ENCODE results near the gene TENM4.

DNA sequence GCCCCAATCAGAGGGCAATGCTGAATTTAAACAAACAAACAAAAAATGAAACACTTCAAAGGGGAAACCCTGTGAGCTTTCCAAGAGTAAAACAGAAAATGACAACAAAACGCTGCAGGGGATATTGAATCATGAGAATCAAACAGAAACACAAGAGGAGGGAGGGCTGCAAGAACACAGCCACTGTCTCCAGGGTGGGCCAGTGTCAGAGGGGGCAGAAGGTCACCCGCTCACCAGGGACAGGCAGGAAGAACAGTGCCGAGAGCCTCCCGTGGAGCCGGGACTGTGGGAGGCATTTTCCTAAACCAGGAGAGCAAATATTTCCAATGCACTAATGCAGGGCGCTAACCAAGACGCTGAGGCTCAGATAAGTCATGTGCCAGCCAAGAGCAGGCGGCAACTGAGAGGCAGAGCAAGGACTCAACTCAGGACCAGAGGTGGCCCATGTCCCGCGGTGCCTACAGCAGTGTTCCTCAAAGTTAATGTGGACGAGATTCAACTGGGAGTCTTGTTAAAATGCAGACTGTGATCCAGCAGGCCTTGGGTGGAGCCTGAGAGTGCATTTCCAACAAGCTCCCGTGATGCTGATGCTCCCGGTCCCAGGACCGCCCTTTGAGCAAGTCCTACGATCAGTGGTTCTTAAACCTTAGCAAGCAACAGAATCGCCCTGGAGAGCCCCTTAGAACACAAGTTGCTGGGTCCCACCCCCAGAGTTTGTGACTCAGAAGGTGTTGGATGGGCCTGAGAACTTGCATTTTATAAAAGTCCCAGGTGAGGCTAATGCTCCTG lies 197.2 kb downstream of the TENM4 start:
- no peak for TF ChIP-seq POLR2A (IDR thresholded peaks at IDR 0.05)
- TF ChIP-seq, protein P1, sequence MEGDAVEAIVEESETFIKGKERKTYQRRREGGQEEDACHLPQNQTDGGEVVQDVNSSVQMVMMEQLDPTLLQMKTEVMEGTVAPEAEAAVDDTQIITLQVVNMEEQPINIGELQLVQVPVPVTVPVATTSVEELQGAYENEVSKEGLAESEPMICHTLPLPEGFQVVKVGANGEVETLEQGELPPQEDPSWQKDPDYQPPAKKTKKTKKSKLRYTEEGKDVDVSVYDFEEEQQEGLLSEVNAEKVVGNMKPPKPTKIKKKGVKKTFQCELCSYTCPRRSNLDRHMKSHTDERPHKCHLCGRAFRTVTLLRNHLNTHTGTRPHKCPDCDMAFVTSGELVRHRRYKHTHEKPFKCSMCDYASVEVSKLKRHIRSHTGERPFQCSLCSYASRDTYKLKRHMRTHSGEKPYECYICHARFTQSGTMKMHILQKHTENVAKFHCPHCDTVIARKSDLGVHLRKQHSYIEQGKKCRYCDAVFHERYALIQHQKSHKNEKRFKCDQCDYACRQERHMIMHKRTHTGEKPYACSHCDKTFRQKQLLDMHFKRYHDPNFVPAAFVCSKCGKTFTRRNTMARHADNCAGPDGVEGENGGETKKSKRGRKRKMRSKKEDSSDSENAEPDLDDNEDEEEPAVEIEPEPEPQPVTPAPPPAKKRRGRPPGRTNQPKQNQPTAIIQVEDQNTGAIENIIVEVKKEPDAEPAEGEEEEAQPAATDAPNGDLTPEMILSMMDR (IDR thresholded peaks at IDR 0.05) = no peak
